ENCODE results near the gene CT47C1. TPM values are rescaled to one million over a fixed set of nuclear protein-coding genes. Genes with fewer than 3 reads are reported as not detected.
A peak's percentile ranks its signal among the peaks of the same experiment; 100 is the strongest.

The CT47C1 gene
- total RNA-seq, 1 experiment from 2014 or later = not detected

- H3K27ac ChIP-seq (ENCODE audit: low read length) = no peak overlapping the region
- H3K4me1 ChIP-seq (ENCODE audit: low read length) = peaks cover 56% of the 10 kb centered on the region
- H3K9ac ChIP-seq (ENCODE audit: low read length) = no peak overlapping the region
- H2AFZ ChIP-seq (ENCODE audit: low read length) = no peak overlapping the region
- no peaks in the 10 kb centered on the region for H4K20me1 ChIP-seq (ENCODE audit: insufficient read depth, low read depth, low read length)
- H3K36me3 ChIP-seq (ENCODE audit: insufficient read depth, low read length) = no peaks in the 10 kb centered on the region
- H3K9me3 ChIP-seq (ENCODE audit: low read length) = no peaks in the 10 kb centered on the region
- no peak for DNase-seq
- H3K27me3 ChIP-seq (ENCODE audit: low read length) = 0 out of 2 replicates have a peak, but pooled peaks cover 2% of the 10 kb centered on the region
- no peak overlapping the region for H3K4me2 ChIP-seq (ENCODE audit: low read depth, low read length, poor library complexity, severe bottlenecking)
- H3K9me2 ChIP-seq (replicated peaks; ENCODE audit: insufficient read depth, low read length) = no peaks in the 10 kb centered on the region; the same call in 1 of the 2 replicates
- no peak overlapping the region for H3K4me3 ChIP-seq (ENCODE audit: low read length)
- no peaks in the 10 kb centered on the region for H3K79me2 ChIP-seq (ENCODE audit: low read length)
Measured at GRCh38 chrX:119063428-119063827, 9.4 kb upstream of the CT47C1 start.

DNA sequence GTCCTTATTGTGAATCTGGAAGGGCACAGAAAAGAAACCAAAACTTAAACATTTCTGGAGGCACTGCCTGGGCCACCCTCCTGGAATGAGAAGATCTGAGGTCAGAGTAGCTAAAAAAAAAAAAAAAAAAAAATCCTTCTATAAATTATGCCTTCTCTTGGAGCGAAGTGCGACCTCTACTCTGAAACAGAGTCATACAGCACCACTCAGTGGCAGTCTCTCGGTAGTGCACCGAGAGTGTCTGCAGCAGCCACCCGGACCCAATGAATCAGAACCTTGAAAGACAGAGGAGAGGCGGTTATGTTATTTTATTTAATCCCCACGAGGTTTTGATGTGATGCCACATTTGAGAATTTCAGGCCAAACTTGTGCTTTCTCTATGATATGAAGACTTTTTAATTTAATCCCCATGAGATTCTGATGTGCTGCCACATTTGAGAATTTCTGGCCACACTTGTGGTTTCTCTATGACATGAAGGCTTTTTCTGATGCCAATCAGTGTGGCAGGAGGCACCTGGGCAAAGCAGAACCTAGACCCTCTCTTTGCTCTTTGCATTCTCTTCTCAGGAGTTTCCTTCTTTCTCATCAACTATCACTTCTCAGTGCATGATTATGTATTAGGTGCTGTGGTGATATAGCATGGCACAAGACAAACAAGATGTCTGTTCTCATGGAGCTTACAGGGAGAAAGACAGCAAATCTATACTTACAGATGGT lies 5.6 kb upstream of the CT47C1 start:
- Histone ChIP-seq H4K20me1 (ENCODE audit: insufficient read depth, low read depth, low read length) (no peaks in the 10 kb centered on the region), H3K4me2 (ENCODE audit: low read depth, low read length, poor library complexity, severe bottlenecking) (peak overlapping the region; percentile 41), H3K9me3 (ENCODE audit: low read length) (no peaks in the 10 kb centered on the region), H3K79me2 (ENCODE audit: low read length) (no peaks in the 10 kb centered on the region), H3K4me1 (ENCODE audit: low read length) (peaks cover 76% of the 10 kb centered on the region), H3K27me3 (ENCODE audit: low read length) (no peaks in the 10 kb centered on the region), H2AFZ (ENCODE audit: low read length) (0 out of 2 replicates have a peak overlapping the region, but pooled peaks have one; percentile 27), H3K9me2 (replicated peaks; ENCODE audit: insufficient read depth, low read length) (no peaks in the 10 kb centered on the region; the same call in 1 of the 2 replicates), H3K9ac (ENCODE audit: low read length) (peak overlapping the region; percentile 45), H3K4me3 (ENCODE audit: low read length) (no peak overlapping the region), H3K27ac (ENCODE audit: low read length) (peak overlapping the region; percentile 86), H3K36me3 (ENCODE audit: insufficient read depth, low read length) (no peaks in the 10 kb centered on the region)
- peak; percentile 93 for DNase-seq

DNA sequence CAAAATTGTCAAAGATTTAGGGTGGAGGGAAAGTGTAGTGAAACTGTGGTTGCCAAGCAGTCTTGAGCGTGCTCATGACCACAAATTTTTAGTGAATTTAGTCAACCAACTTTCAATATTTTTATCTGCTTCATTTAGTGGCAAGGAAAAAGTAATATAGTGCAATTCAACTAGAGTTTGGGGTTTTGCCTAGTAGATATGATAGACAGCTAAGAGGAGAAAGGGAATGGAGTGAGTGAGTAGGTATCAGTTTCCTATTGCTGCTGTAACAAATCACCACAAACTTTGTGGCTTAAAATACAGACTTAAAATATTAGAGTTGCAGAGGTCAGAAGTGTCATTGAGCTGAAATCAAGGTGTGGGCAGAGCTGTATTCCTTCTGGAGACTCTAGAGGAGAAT lies 3.7 kb upstream of the CT47C1 start:
- no peaks in the 10 kb centered on the region for H3K36me3 ChIP-seq (ENCODE audit: insufficient read depth, low read length)
- H3K9me3 ChIP-seq (ENCODE audit: low read length) = no peaks in the 10 kb centered on the region
- no peak overlapping the region for H2AFZ ChIP-seq (ENCODE audit: low read length)
- no peaks in the 10 kb centered on the region for H3K27me3 ChIP-seq (ENCODE audit: low read length)
- no peak overlapping the region for H3K4me3 ChIP-seq (ENCODE audit: low read length)
- no peak for DNase-seq
- no peak overlapping the region for H3K9ac ChIP-seq (ENCODE audit: low read length)
- no peak overlapping the region for H3K27ac ChIP-seq (ENCODE audit: low read length)
- H4K20me1 ChIP-seq (ENCODE audit: insufficient read depth, low read depth, low read length) = no peaks in the 10 kb centered on the region
- no peak overlapping the region for H3K4me2 ChIP-seq (ENCODE audit: low read depth, low read length, poor library complexity, severe bottlenecking)
- peaks cover 62% of the 10 kb centered on the region for H3K4me1 ChIP-seq (ENCODE audit: low read length)
- H3K9me2 ChIP-seq (replicated peaks; ENCODE audit: insufficient read depth, low read length) = no peaks in the 10 kb centered on the region
- H3K79me2 ChIP-seq (ENCODE audit: low read length) = no peaks in the 10 kb centered on the region

- no peak overlapping the region for H3K27ac ChIP-seq (ENCODE audit: low read length)
- no peak overlapping the region for H3K9ac ChIP-seq (ENCODE audit: low read length)
- DNase-seq = no peak
- H3K9me2 ChIP-seq (replicated peaks; ENCODE audit: insufficient read depth, low read length) = no peaks in the 10 kb centered on the region
- no peaks in the 10 kb centered on the region for H3K9me3 ChIP-seq (ENCODE audit: low read length)
- H3K4me1 ChIP-seq (ENCODE audit: low read length) = peaks cover 57% of the 10 kb centered on the region
- H4K20me1 ChIP-seq (ENCODE audit: insufficient read depth, low read depth, low read length) = no peaks in the 10 kb centered on the region
- no peak overlapping the region for H3K4me2 ChIP-seq (ENCODE audit: low read depth, low read length, poor library complexity, severe bottlenecking)
- no peaks in the 10 kb centered on the region for H3K36me3 ChIP-seq (ENCODE audit: insufficient read depth, low read length)
- no peak overlapping the region for H3K4me3 ChIP-seq (ENCODE audit: low read length)
- no peaks in the 10 kb centered on the region for H3K27me3 ChIP-seq (ENCODE audit: low read length)
- H3K79me2 ChIP-seq (ENCODE audit: low read length) = no peaks in the 10 kb centered on the region
- H2AFZ ChIP-seq (ENCODE audit: low read length) = no peak overlapping the region
Measured at GRCh38 chrX:119069762-119070161, 3.0 kb upstream of the CT47C1 start.

DNA sequence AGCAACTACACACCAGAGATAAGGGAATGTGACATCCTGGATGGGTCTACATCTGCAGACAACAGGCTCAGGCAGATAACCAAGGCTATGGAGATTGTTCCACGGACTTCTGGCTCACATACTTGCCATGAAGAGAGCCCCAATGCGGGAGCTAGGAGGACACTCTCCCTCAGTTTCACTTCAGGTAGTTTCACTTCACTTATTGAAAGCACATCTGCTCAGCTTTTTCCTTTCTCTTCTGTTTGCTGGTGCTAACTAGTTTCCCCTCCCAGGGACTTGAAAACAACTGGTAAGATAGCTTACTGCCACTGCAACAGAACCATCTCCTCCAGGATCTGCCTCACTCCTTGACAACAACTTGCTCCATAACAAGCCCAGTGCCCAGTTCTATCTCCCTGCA lies 1.4 kb upstream of the CT47C1 start:
- Histone ChIP-seq H4K20me1 (ENCODE audit: insufficient read depth, low read depth, low read length) (no peaks in the 10 kb centered on the region), H3K79me2 (ENCODE audit: low read length) (no peaks in the 10 kb centered on the region), H3K27me3 (ENCODE audit: low read length) (no peaks in the 10 kb centered on the region), H3K36me3 (ENCODE audit: insufficient read depth, low read length) (no peaks in the 10 kb centered on the region), H3K9ac (ENCODE audit: low read length) (peak overlapping the region; percentile 41), H3K9me3 (ENCODE audit: low read length) (no peaks in the 10 kb centered on the region), H3K9me2 (replicated peaks; ENCODE audit: insufficient read depth, low read length) (no peaks in the 10 kb centered on the region), H2AFZ (ENCODE audit: low read length) (peak overlapping the region; percentile 81; the same call in 1 of the 2 replicates), H3K4me2 (ENCODE audit: low read depth, low read length, poor library complexity, severe bottlenecking) (peak overlapping the region; percentile 59), H3K4me1 (ENCODE audit: low read length) (peaks cover 41% of the 10 kb centered on the region), H3K27ac (ENCODE audit: low read length) (peak overlapping the region; percentile 82), H3K4me3 (ENCODE audit: low read length) (peak overlapping the region; percentile 32; the same call in 1 of the 2 replicates)
- DNase-seq = peak; percentile 75

DNA sequence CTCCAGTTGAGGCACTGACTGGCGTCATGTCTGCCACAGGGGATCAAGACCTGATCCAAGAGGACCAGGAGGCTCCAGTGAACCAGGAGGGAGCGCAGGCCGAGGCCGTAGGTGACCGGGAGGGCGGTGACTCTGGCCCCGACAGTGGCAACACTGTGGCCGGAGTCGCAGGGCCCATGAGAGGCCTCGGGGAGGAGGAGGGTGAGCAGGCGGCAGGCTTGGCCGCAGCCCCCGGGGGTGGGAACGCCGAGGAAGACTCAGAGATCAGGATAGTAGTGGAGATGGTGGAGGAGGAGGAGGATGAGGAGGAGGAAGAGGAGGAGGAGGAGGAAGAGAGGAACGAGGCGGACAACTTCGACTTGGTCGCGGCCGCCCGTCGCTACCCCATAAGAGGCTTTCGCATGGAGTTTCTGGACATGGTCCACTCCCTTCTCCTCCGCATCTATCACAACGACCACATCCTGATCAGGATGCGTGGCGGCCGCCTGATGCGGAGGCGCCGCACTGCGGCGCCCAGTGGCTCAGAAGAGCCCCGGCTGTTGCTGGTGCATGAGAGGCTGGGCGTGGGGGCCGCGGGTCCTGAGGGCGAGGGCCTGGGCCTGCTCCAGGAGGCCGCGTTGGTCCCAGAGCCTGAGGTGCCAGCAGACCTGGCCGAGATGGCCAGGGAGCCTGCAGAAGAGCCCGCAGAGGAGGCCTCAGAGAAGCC lies 560 bp downstream of the CT47C1 start:
- no peaks in the 10 kb centered on the region for H3K79me2 ChIP-seq (ENCODE audit: low read length)
- no peak overlapping the region for H3K9ac ChIP-seq (ENCODE audit: low read length)
- H3K9me2 ChIP-seq (replicated peaks; ENCODE audit: insufficient read depth, low read length) = no peaks in the 10 kb centered on the region
- H4K20me1 ChIP-seq (ENCODE audit: insufficient read depth, low read depth, low read length) = no peaks in the 10 kb centered on the region
- no peak overlapping the region for H3K4me3 ChIP-seq (ENCODE audit: low read length)
- DNase-seq = no peak
- peaks cover 22% of the 10 kb centered on the region for H3K4me1 ChIP-seq (ENCODE audit: low read length)
- H3K36me3 ChIP-seq (ENCODE audit: insufficient read depth, low read length) = no peaks in the 10 kb centered on the region
- no peak overlapping the region for H3K4me2 ChIP-seq (ENCODE audit: low read depth, low read length, poor library complexity, severe bottlenecking)
- H3K27ac ChIP-seq (ENCODE audit: low read length) = no peak overlapping the region
- H2AFZ ChIP-seq (ENCODE audit: low read length) = no peak overlapping the region
- H3K27me3 ChIP-seq (ENCODE audit: low read length) = no peaks in the 10 kb centered on the region
- H3K9me3 ChIP-seq (ENCODE audit: low read length) = no peaks in the 10 kb centered on the region

- no peaks in the 10 kb centered on the region for H3K9me3 ChIP-seq (ENCODE audit: low read length)
- DNase-seq = no peak
- H3K4me2 ChIP-seq (ENCODE audit: low read depth, low read length, poor library complexity, severe bottlenecking) = no peak overlapping the region
- H3K27ac ChIP-seq (ENCODE audit: low read length) = no peak overlapping the region
- H2AFZ ChIP-seq (ENCODE audit: low read length) = no peak overlapping the region
- no peaks in the 10 kb centered on the region for H3K9me2 ChIP-seq (replicated peaks; ENCODE audit: insufficient read depth, low read length)
- peaks cover 20% of the 10 kb centered on the region for H3K4me1 ChIP-seq (ENCODE audit: low read length)
- no peaks in the 10 kb centered on the region for H3K79me2 ChIP-seq (ENCODE audit: low read length)
- H3K9ac ChIP-seq (ENCODE audit: low read length) = no peak overlapping the region
- no peaks in the 10 kb centered on the region for H3K27me3 ChIP-seq (ENCODE audit: low read length)
- no peaks in the 10 kb centered on the region for H4K20me1 ChIP-seq (ENCODE audit: insufficient read depth, low read depth, low read length)
- no peak overlapping the region for H3K4me3 ChIP-seq (ENCODE audit: low read length)
- no peaks in the 10 kb centered on the region for H3K36me3 ChIP-seq (ENCODE audit: insufficient read depth, low read length)
Measured at GRCh38 chrX:119073911-119074310, 1.1 kb downstream of the CT47C1 start.

GRCh38 chrX:119075270-119076025 lies 2.7 kb downstream of the CT47C1 start:
- no peaks in the 10 kb centered on the region for H3K9me2 ChIP-seq (replicated peaks; ENCODE audit: insufficient read depth, low read length)
- H3K79me2 ChIP-seq (ENCODE audit: low read length) = no peaks in the 10 kb centered on the region

More at GRCh38 chrX:119075270-119076025, 2.7 kb downstream of the CT47C1 start:
- Histone ChIP-seq H3K4me3 (ENCODE audit: low read length) (no peak overlapping the region), H3K36me3 (ENCODE audit: insufficient read depth, low read length) (no peaks in the 10 kb centered on the region), H3K4me2 (ENCODE audit: low read depth, low read length, poor library complexity, severe bottlenecking) (no peak overlapping the region), H3K4me1 (ENCODE audit: low read length) (peaks cover 16% of the 10 kb centered on the region), H3K9ac (ENCODE audit: low read length) (no peak overlapping the region), H3K9me3 (ENCODE audit: low read length) (no peaks in the 10 kb centered on the region), H2AFZ (ENCODE audit: low read length) (no peak overlapping the region), H3K27ac (ENCODE audit: low read length) (no peak overlapping the region), H4K20me1 (ENCODE audit: insufficient read depth, low read depth, low read length) (no peaks in the 10 kb centered on the region), H3K27me3 (ENCODE audit: low read length) (no peaks in the 10 kb centered on the region)
- no peak for DNase-seq

Measured in Karpas-422 (cell line).